Sigmoid colon (tissue), 4 donors: ENCODE results near the gene SLC17A6.

Experiments used
- CTCF ChIP-seq, 4 experiments: fragments of 450-650 bp in 3 of 4; fragments of 200-600 bp in 1 of 4; IDR thresholded peaks; one replicate each; pipeline ENCODE4 v1.5.1; 2016 to 2019; ENCODE audit warnings: antibody characterized with exemption in 4 of 4, mild to moderate bottlenecking in 3 of 4, moderate library complexity in 2 of 4
- EP300 ChIP-seq, 4 donors: sonication (generic); formaldehyde crosslinking; IDR thresholded peaks; one replicate each; pipeline ENCODE4 v1.6.1; 2017; ENCODE audit warnings: antibody characterized with exemption in 4 of 4
- POLR2A ChIP-seq, 2 donors: fragments of 450-650 bp; IDR thresholded peaks; one replicate each; pipeline ENCODE4 v1.6.1; 2016; ENCODE audit warnings: antibody characterized with exemption in 2 of 2, mild to moderate bottlenecking in 2 of 2, moderate library complexity in 2 of 2
- POLR2AphosphoS5 ChIP-seq, 4 donors: sonication (generic); formaldehyde crosslinking; IDR thresholded peaks; one replicate each; pipeline ENCODE4 v1.6.1; 2017; ENCODE audit warnings: antibody characterized with exemption in 4 of 4

GRCh38 chr11:22340235-22340634 is 2.1 kb downstream of the SLC17A6 start:
- TF ChIP-seq CTCF (IDR thresholded peaks at IDR 0.05) (no peak), POLR2AphosphoS5 (IDR thresholded peaks at IDR 0.05) (no peak), POLR2A (IDR thresholded peaks at IDR 0.05) (no peak), EP300 (IDR thresholded peaks at IDR 0.05) (no peak)
